PFSK-1 (cell line): Measurements from ENCODE around the gene INSL3.

Experiments
- FOXP2 ChIP-seq: optimal IDR thresholded peaks from 2 replicates; pipeline ENCODE3; 2011; ENCODE audit warnings: borderline replicate concordance, control low read depth, inconsistent platforms; ENCODE audit not compliant: insufficient read depth; ENCODE audit errors: extremely low read length, extremely low read depth
- POLR2AphosphoS5 ChIP-seq: IDR thresholded peaks from 2 replicates; pipeline ENCODE4 v1.6.1; 2012; ENCODE audit warnings: low read depth, mild to moderate bottlenecking, control low read depth, low read length, moderate library complexity
- REST ChIP-seq, 2 experiments: IDR thresholded peaks; 2 replicates each; pipeline versions ENCODE4 v1.6.1 to v1.8.0; 2011 to 2012; ENCODE audit warnings: low read depth in 2 of 2, low read length in 2 of 2, control low read depth in 1 of 2, inconsistent platforms in 1 of 2, mild to moderate bottlenecking in 1 of 2, moderate library complexity in 1 of 2; ENCODE audit not compliant: insufficient read depth in 1 of 2
- SIN3A ChIP-seq: IDR thresholded peaks from 2 replicates; pipeline ENCODE4 v1.6.1; 2012; ENCODE audit warnings: mild to moderate bottlenecking, low read length, moderate library complexity, borderline replicate concordance; ENCODE audit not compliant: insufficient read depth
- TAF1 ChIP-seq: IDR thresholded peaks from 2 replicates; pipeline ENCODE4 v1.6.1; 2012; ENCODE audit warnings: low read length, control low read depth, borderline replicate concordance; ENCODE audit not compliant: insufficient read depth

INSL3 gene

GRCh38 chr19:17811681-17812080 lies 9.6 kb downstream of the INSL3 start:
- TF ChIP-seq REST (IDR thresholded peaks at IDR 0.05; ENCODE audit: insufficient read depth in 1 of 2, low read depth in 2 of 2, low read length in 2 of 2) (no peak), TAF1 (no peak), SIN3A (no peak), POLR2AphosphoS5 (no peak), FOXP2 (no peak)

GRCh38 chr19:17811103-17811502 lies 10.2 kb downstream of the INSL3 start:
- TF ChIP-seq TAF1 (no peak), REST (IDR thresholded peaks at IDR 0.05; ENCODE audit: insufficient read depth in 1 of 2, low read depth in 2 of 2, low read length in 2 of 2) (no peak), SIN3A (no peak), POLR2AphosphoS5 (no peak), FOXP2 (no peak)

GRCh38 chr19:17807731-17808316 lies 13.5 kb downstream of the INSL3 start:
- no peak for TF ChIP-seq TAF1
- no peak for TF ChIP-seq POLR2AphosphoS5
- TF ChIP-seq SIN3A: no peak
- TF ChIP-seq REST (IDR thresholded peaks at IDR 0.05; ENCODE audit: insufficient read depth in 1 of 2, low read depth in 2 of 2, low read length in 2 of 2): no peak
- TF ChIP-seq FOXP2: no peak

- no peak for TF ChIP-seq REST (IDR thresholded peaks at IDR 0.05; ENCODE audit: insufficient read depth in 1 of 2, low read depth in 2 of 2, low read length in 2 of 2)
- TF ChIP-seq POLR2AphosphoS5: no peak
- no peak for TF ChIP-seq TAF1
- no peak for TF ChIP-seq SIN3A
- no peak for TF ChIP-seq FOXP2
Observed at GRCh38 chr19:17806945-17807344, 14.4 kb downstream of the INSL3 start.
